KMS-11 (cell line): ENCODE data around the gene VPS35.

Source experiments
- H2AFZ ChIP-seq: fragments of 200-600 bp; sonication (generic); 2 replicates; pipeline ENCODE4 v1.6.1; 2016; ENCODE audit warnings: antibody characterized with exemption, mixed run types, low read depth
- H3K27ac ChIP-seq: fragments of 200-600 bp; sonication (generic); 2 replicates; pipeline ENCODE4 v1.6.1; 2016; ENCODE audit warnings: mild to moderate bottlenecking, mixed run types
- H3K27me3 ChIP-seq: fragments of 200-600 bp; sonication (generic); 2 replicates; pipeline ENCODE4 v1.6.1; 2017; ENCODE audit warnings: mild to moderate bottlenecking, low read depth, mixed run types, moderate library complexity; ENCODE audit not compliant: insufficient read depth
- H3K36me3 ChIP-seq: fragments of 200-600 bp; sonication (generic); 2 replicates; pipeline ENCODE4 v1.6.1; 2017; ENCODE audit warnings: mild to moderate bottlenecking, mixed run types; ENCODE audit not compliant: insufficient read depth
- H3K4me1 ChIP-seq: fragments of 200-600 bp; sonication (generic); 2 replicates; pipeline ENCODE4 v1.6.1; 2016; ENCODE audit warnings: mild to moderate bottlenecking, low read depth, mixed run types; ENCODE audit not compliant: poor library complexity, severe bottlenecking
- H3K4me2 ChIP-seq: fragments of 200-600 bp; sonication (generic); 2 replicates; pipeline ENCODE4 v1.7.0; 2016; ENCODE audit warnings: mild to moderate bottlenecking, mixed run types
- H3K4me3 ChIP-seq: fragments of 200-600 bp; sonication (generic); IDR thresholded peaks from 2 replicates; pipeline ENCODE4 v1.6.1; 2017; ENCODE audit warnings: low read depth, low read length, mixed read lengths; ENCODE audit not compliant: insufficient read depth
- H3K79me2 ChIP-seq: fragments of 200-600 bp; sonication (generic); 2 replicates; pipeline ENCODE4 v1.6.1; 2016; ENCODE audit warnings: low read depth, mixed run types; ENCODE audit not compliant: insufficient read depth
- H3K9ac ChIP-seq: fragments of 200-600 bp; sonication (generic); 2 replicates; pipeline ENCODE4 v1.6.1; 2016; ENCODE audit warnings: mild to moderate bottlenecking, mixed run types
- H4K20me1 ChIP-seq: fragments of 200-600 bp; sonication (generic); 2 replicates; pipeline ENCODE4 v1.6.1; 2016; ENCODE audit warnings: mild to moderate bottlenecking, mixed run types; ENCODE audit not compliant: insufficient read depth
- TF ChIP-seq, protein P1 (sequence below): fragments of 200-600 bp; sonication (generic); conservative IDR thresholded peaks from 2 replicates; pipeline ENCODE4 v1.6.1; 2017; ENCODE audit warnings: low read depth, mild to moderate bottlenecking, antibody characterized with exemption, low read length, moderate library complexity, mixed read lengths

Gene VPS35

GRCh38 chr16:46621934-46622676, 66.9 kb downstream of the VPS35 start:
- peaks cover 12% of the 10 kb centered on the region for H3K4me1 ChIP-seq
- peaks cover 36% of the 10 kb centered on the region for H3K79me2 ChIP-seq
- peak overlapping the region; percentile 99; the same call in 1 of the 2 replicates for H3K4me2 ChIP-seq
- H3K4me3 ChIP-seq, result no peak overlapping the region
- peak overlapping the region; percentile 81; the same call in 1 of the 2 replicates for H2AFZ ChIP-seq
- no peaks in the 10 kb centered on the region; the same call in 1 of the 2 replicates for H3K36me3 ChIP-seq
- no peak overlapping the region for H3K27ac ChIP-seq
- TF ChIP-seq, protein P1, sequence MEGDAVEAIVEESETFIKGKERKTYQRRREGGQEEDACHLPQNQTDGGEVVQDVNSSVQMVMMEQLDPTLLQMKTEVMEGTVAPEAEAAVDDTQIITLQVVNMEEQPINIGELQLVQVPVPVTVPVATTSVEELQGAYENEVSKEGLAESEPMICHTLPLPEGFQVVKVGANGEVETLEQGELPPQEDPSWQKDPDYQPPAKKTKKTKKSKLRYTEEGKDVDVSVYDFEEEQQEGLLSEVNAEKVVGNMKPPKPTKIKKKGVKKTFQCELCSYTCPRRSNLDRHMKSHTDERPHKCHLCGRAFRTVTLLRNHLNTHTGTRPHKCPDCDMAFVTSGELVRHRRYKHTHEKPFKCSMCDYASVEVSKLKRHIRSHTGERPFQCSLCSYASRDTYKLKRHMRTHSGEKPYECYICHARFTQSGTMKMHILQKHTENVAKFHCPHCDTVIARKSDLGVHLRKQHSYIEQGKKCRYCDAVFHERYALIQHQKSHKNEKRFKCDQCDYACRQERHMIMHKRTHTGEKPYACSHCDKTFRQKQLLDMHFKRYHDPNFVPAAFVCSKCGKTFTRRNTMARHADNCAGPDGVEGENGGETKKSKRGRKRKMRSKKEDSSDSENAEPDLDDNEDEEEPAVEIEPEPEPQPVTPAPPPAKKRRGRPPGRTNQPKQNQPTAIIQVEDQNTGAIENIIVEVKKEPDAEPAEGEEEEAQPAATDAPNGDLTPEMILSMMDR, result no peak
- H4K20me1 ChIP-seq, result no peaks in the 10 kb centered on the region
- no peak overlapping the region for H3K9ac ChIP-seq
- H3K27me3 ChIP-seq, result no peaks in the 10 kb centered on the region

GRCh38 chr16:46621006-46621933, 67.7 kb downstream of the VPS35 start, which contains the start of gene SHCBP1:
TSS of gene SHCBP1 (minus strand) at chr16:46621379. CDS start at chr16:46621359, 20 bp downstream.
- Histone ChIP-seq H3K27me3 (no peaks in the 10 kb centered on the region), H3K4me3 (no peak within 1 kb of the TSS), H3K4me2 (peak within 1 kb of the TSS; percentile 99), H3K9ac (peak within 1 kb of the TSS; percentile 84), H3K4me1 (peaks cover 12% of the 10 kb centered on the region), H3K79me2 (peaks cover 36% of the 10 kb centered on the region), H3K36me3 (peaks cover under 1% of the 10 kb centered on the region; the same call in 1 of the 2 replicates), H4K20me1 (no peaks in the 10 kb centered on the region), H3K27ac (peak within 1 kb of the TSS; percentile 67), H2AFZ (peak within 1 kb of the TSS; percentile 81)
- TF ChIP-seq, protein P1, result no peak

DNA sequence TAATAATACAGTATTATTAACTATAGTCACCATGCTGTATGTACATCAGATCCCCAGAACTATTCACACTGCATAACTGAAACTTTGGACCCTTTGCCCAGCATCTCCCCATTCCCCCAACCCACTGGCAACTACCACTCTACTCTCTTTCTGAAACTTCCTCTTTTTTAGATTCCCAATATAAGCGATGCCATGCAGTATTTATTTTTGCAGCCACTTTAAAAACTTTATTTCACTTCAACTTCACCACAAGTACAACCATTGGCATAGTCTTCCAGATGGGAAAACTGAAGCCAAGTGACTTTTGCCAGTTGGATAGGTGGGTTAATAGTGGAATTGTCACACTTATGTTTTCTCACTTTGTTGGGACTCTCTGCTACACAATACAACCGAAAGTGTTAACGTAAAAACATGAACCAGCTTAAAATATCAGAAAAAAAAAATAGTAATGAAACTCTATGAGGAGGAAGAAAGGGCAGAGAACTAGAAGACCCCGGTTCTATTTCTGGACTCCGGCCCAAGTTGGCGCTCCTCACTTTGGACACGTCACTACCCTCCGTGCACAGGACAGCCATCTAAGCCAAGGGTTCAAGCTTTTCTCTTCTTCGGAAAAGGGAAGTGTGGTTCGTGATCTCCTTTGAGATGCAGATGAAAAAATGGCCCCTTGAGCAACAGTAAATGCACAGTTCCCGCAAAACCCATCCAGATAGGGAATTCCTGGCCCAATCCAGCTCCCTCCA, 68.5 kb downstream of the VPS35 start:
- TF ChIP-seq, protein P1, result no peak
- Histone ChIP-seq H3K27me3 (no peaks in the 10 kb centered on the region), H3K4me1 (peaks cover 12% of the 10 kb centered on the region), H2AFZ (peak overlapping the region; percentile 81), H3K79me2 (peaks cover 36% of the 10 kb centered on the region), H4K20me1 (no peaks in the 10 kb centered on the region), H3K4me2 (peak overlapping the region; percentile 99), H3K9ac (peak overlapping the region; percentile 84), H3K4me3 (no peak overlapping the region), H3K36me3 (peaks cover 5% of the 10 kb centered on the region; the same call in 1 of the 2 replicates), H3K27ac (peak overlapping the region; percentile 67)

DNA sequence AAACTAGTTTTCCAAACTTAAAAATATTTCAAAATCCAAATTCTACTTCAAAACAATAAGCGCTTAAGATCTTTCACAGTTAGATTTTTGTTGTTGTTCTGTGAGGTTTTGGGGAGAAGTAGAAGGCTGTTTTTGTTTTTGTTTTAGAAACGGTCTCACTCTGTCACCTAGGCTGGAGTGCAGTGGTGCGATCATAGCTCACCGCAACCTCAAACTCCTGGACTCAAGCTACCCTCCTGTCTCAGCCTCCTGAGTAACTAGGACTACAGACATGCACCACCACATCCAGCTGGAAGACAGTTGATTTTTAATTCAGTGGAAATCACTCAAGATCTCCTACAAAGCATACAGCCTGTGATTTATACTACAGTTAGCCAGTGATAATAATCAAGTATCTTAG, 70.5 kb downstream of the VPS35 start:
- Histone ChIP-seq H3K27me3 (no peaks in the 10 kb centered on the region), H2AFZ (no peak overlapping the region), H3K79me2 (peaks cover 36% of the 10 kb centered on the region), H3K4me2 (no peak overlapping the region), H3K36me3 (peaks cover 7% of the 10 kb centered on the region; the same call in 1 of the 2 replicates), H3K9ac (no peak overlapping the region), H3K4me1 (peaks cover 16% of the 10 kb centered on the region), H3K27ac (no peak overlapping the region), H4K20me1 (no peaks in the 10 kb centered on the region), H3K4me3 (no peak overlapping the region)
- TF ChIP-seq, protein P1, result no peak
